ENCODE data around the gene FHL3. TPM values are rescaled to one million over a fixed set of nuclear protein-coding genes. Genes with fewer than 3 reads are reported as not detected.

FHL3 gene
- total and polyA plus RNA-seq, 2 of the 8 experiments (the other 6 are each of a cell fraction or from before 2014, with no cell fraction given) = 14.3 to 35.6 TPM

- no peak for DNase-seq (ENCODE audit: low read depth in 1 of 2, low spot score in 2 of 2)
- H2AFZ ChIP-seq (ENCODE audit: low read length) = no peak overlapping the region
Observed at GRCh38 chr1:37998913-37999429, 6.3 kb downstream of the FHL3 start.

More at GRCh38 chr1:37998913-37999429, 6.3 kb downstream of the FHL3 start:
- H4K8ac ChIP-seq (ENCODE audit: extremely low read depth, insufficient read depth, low read length) = peak overlapping the region; percentile 43; the same call in 1 of the 2 replicates
- H3K4ac ChIP-seq (replicated peaks; ENCODE audit: insufficient read length, low read depth, low read length) = no peak overlapping the region
- H3K9ac ChIP-seq (replicated peaks in 1 of 4; ENCODE audit: extremely low read depth in 1 of 4, low read depth in 3 of 4, low read length in 3 of 4) = no peak overlapping the region
- no peaks in the 10 kb centered on the region for H3K9me3 ChIP-seq (ENCODE audit: insufficient read depth in 2 of 2, low read depth in 1 of 2, low read length in 1 of 2)
- H4K5ac ChIP-seq (ENCODE audit: insufficient read length, low read depth, low read length) = no peak overlapping the region
- peaks cover 0 to 12% of the 10 kb centered on the region in 2 experiments; a peak in 2 of 4 replicates for H3K79me2 ChIP-seq (ENCODE audit: control insufficient read depth in 1 of 2, insufficient read depth in 2 of 2, low read length in 2 of 2)
- H2BK15ac ChIP-seq (ENCODE audit: low read length) = peak overlapping the region; percentile 97
- no peak for FAIRE-seq
- TF ChIP-seq JUND (IDR thresholded peaks at IDR 0.05; ENCODE audit: low read length) (no peak), PHF8 (conservative IDR thresholded peaks at IDR 0.05; ENCODE audit: low read depth, low read length) (no peak), BCL11A (IDR thresholded peaks at IDR 0.05; ENCODE audit: low read depth in 2 of 2, low read length in 2 of 2) (no peak), CREB1 (IDR thresholded peaks at IDR 0.05) (no peak), ATF3 (IDR thresholded peaks at IDR 0.05; ENCODE audit: insufficient read depth, low read depth, low read length) (no peak)
- H3K23ac ChIP-seq (ENCODE audit: insufficient read length) = no peak overlapping the region
- H2BK120ac ChIP-seq (replicated peaks; ENCODE audit: low read depth, low read length) = no peak overlapping the region
- H2AK5ac ChIP-seq (ENCODE audit: low read depth, low read length) = peak overlapping the region; percentile 20
- peak overlapping the region; percentile 37; the same call in 1 of the 2 replicates for H3K27ac ChIP-seq (ENCODE audit: low read depth, low read length)
- 93% methylated on average over 16 of the region's 16 CpGs; no CpG with 5 or more reads in 1 of the 2 experiments for WGBS, 2 experiments (ENCODE audit: extremely low coverage in 1 of 2, insufficient coverage in 1 of 2, insufficient read length in 1 of 2, insufficient replicate concordance in 2 of 2, low coverage in 1 of 2, low lambda C conversion rate in 2 of 2, missing lambda C conversion rate in 1 of 2)
- H3K79me1 ChIP-seq (ENCODE audit: low read depth, low read length) = 0 out of 2 replicates have a peak, but pooled peaks cover 4% of the 10 kb centered on the region
- peak overlapping the region; percentile 76 for H4K91ac ChIP-seq (replicated peaks; ENCODE audit: insufficient read length, low read length)
- H3K4me3 ChIP-seq (ENCODE audit: extremely low read depth in 1 of 4, insufficient read depth in 2 of 4, low read depth in 3 of 4, low read length in 4 of 4) = no peak overlapping the region
- H3K4me1 ChIP-seq (replicated peaks in 1 of 4; ENCODE audit: control insufficient read depth in 3 of 4, insufficient read depth in 4 of 4, low read length in 3 of 4) = peaks cover 9 to 47% (median 37%) of the 10 kb centered on the region in 4 experiments
- no peaks in the 10 kb centered on the region; a peak in 1 of 7 replicates for H3K27me3 ChIP-seq (replicated peaks in 1 of 4; ENCODE audit: control insufficient read depth in 3 of 4, extremely low read depth in 1 of 4, insufficient read depth in 3 of 4, low read length in 3 of 4)
- POLR2A ChIA-PET (ENCODE audit: partially characterized antibody) = interaction anchor here (0.8 to 5.6 kb wide), 3 partner anchors 9 to 106 kb away, joined by 3 to 31 read pairs (median 5); partner anchors contain the start of gene SF3A3
- peak overlapping the region; percentile 25 for H3K18ac ChIP-seq (ENCODE audit: extremely low read depth, low read length)
- H3K56ac ChIP-seq (replicated peaks; ENCODE audit: insufficient read length, low read depth, low read length) = no peak overlapping the region
- CTCF ChIA-PET (ENCODE audit: partially characterized antibody) = interaction anchor here (0.9 to 14.7 kb wide), 3 partner anchors 9 to 504 kb away, joined by 3 to 211 read pairs (median 24); partner anchors contain the start of genes SF3A3 and UTP11
- H2BK20ac ChIP-seq (ENCODE audit: low read length) = 0 out of 2 replicates have a peak overlapping the region, but pooled peaks have one; percentile 86
- H3K36me3 ChIP-seq (ENCODE audit: control insufficient read depth in 2 of 4, insufficient read depth in 4 of 4, low read length in 3 of 4) = peaks cover 0 to 17% (median 5%) of the 10 kb centered on the region in 4 experiments; a peak in 5 of 8 replicates
- H4K20me1 ChIP-seq (replicated peaks in 1 of 2; ENCODE audit: control insufficient read depth in 1 of 2, insufficient read depth in 2 of 2, low read length in 2 of 2) = no peaks in the 10 kb centered on the region
- H2BK5ac ChIP-seq (ENCODE audit: low read depth, low read length) = peak overlapping the region; percentile 94; the same call in 1 of the 2 replicates
- H3K14ac ChIP-seq (ENCODE audit: insufficient read length) = no peak overlapping the region
- peak overlapping the region; percentile 65 for H2BK12ac ChIP-seq (ENCODE audit: low read depth, low read length)
- H3K4me2 ChIP-seq (ENCODE audit: insufficient read depth in 1 of 2, low read depth in 2 of 2, low read length in 2 of 2) = no peak overlapping the region
- peaks cover 2% of the 10 kb centered on the region for H3K23me2 ChIP-seq (ENCODE audit: low read depth, low read length)
